ENCODE measurements around the gene GUCY2C. TPM values are rescaled to one million over a fixed set of nuclear protein-coding genes. Genes with fewer than 3 reads are reported as not detected.
A peak's percentile ranks its signal among the peaks of the same experiment; 100 is the strongest.

GUCY2C gene
- total RNA-seq, 1 experiment from 2014 or later, result not detected

GRCh38 chr12:14628771-14629170 lies 67.6 kb downstream of the GUCY2C start:
- no peak for DNase-seq (ENCODE audit: low read depth)

- DNase-seq (ENCODE audit: low read depth), result no peak
Observed at GRCh38 chr12:14621826-14622225, 74.6 kb downstream of the GUCY2C start.

- no peak for DNase-seq (ENCODE audit: low read depth)
Observed at GRCh38 chr12:14619741-14620501, 76.5 kb downstream of the GUCY2C start.

GRCh38 chr12:14618983-14619382 lies 77.4 kb downstream of the GUCY2C start:
- DNase-seq (ENCODE audit: low read depth), result peak; percentile 31

GRCh38 chr12:14614704-14615121 lies 81.7 kb downstream of the GUCY2C start:
- no peak for DNase-seq (ENCODE audit: low read depth)

GRCh38 chr12:14613718-14614117 lies 82.7 kb downstream of the GUCY2C start:
- DNase-seq (ENCODE audit: low read depth), result no peak

GRCh38 chr12:14612898-14613445 lies 83.4 kb downstream of the GUCY2C start:
- DNase-seq (ENCODE audit: low read depth), result no peak

- DNase-seq (ENCODE audit: low read depth), result no peak
Observed at GRCh38 chr12:14612250-14612649, 84.1 kb downstream of the GUCY2C start.

- DNase-seq (ENCODE audit: low read depth), result no peak
Observed at GRCh38 chr12:14611640-14612203, 84.7 kb downstream of the GUCY2C start.

GRCh38 chr12:14607568-14607967 lies 88.8 kb downstream of the GUCY2C start:
- no peak for DNase-seq (ENCODE audit: low read depth)

- no peak for DNase-seq (ENCODE audit: low read depth)
Observed at GRCh38 chr12:14605401-14605989, 90.9 kb downstream of the GUCY2C start.

- DNase-seq (ENCODE audit: low read depth), result no peak
Observed at GRCh38 chr12:14601692-14602478, 94.5 kb downstream of the GUCY2C start.

- no peak for DNase-seq (ENCODE audit: low read depth)
Observed at GRCh38 chr12:14597480-14597879, 98.9 kb downstream of the GUCY2C start.

GRCh38 chr12:14591719-14592118 lies 104.7 kb downstream of the GUCY2C start:
- DNase-seq (ENCODE audit: low read depth), result no peak

GRCh38 chr12:14589169-14590004 lies 107.0 kb downstream of the GUCY2C start:
- DNase-seq (ENCODE audit: low read depth), result no peak

- DNase-seq (ENCODE audit: low read depth), result no peak
Observed at GRCh38 chr12:14588571-14588970, 107.8 kb downstream of the GUCY2C start.

- no peak for DNase-seq (ENCODE audit: low read depth)
Observed at GRCh38 chr12:14578646-14579045, 117.8 kb downstream of the GUCY2C start.

- DNase-seq (ENCODE audit: low read depth), result peak; percentile 38
Observed at GRCh38 chr12:14577344-14577743, 119.1 kb downstream of the GUCY2C start.

- DNase-seq (ENCODE audit: low read depth), result no peak
Observed at GRCh38 chr12:14576896-14577295, 119.5 kb downstream of the GUCY2C start.

GRCh38 chr12:14575585-14575984 lies 120.8 kb downstream of the GUCY2C start:
- DNase-seq (ENCODE audit: low read depth), result no peak

GRCh38 chr12:14573118-14573517 lies 123.3 kb downstream of the GUCY2C start:
- no peak for DNase-seq (ENCODE audit: low read depth)

All from LHCN-M2 (cell line).